HG03064 (cell line): ENCODE measurements around the gene MMP1.
"Not testable (repeated sequence)": the region's sequence is repeated elsewhere in the genome, so short reads cannot be mapped to it uniquely, and the experiment has no call there.

ENCODE experiments used
- ATAC-seq: cut with Tn5 transposase; IDR thresholded peaks from one replicate; pipeline ENCODE4 v1.9.1; 2021; ENCODE audit warnings: low read depth; ENCODE audit not compliant: unreplicated experiment

Gene MMP1

GRCh38 chr11:102763440-102763839 is 34.5 kb downstream of the MMP1 start:
- ATAC-seq = no peak

DNA sequence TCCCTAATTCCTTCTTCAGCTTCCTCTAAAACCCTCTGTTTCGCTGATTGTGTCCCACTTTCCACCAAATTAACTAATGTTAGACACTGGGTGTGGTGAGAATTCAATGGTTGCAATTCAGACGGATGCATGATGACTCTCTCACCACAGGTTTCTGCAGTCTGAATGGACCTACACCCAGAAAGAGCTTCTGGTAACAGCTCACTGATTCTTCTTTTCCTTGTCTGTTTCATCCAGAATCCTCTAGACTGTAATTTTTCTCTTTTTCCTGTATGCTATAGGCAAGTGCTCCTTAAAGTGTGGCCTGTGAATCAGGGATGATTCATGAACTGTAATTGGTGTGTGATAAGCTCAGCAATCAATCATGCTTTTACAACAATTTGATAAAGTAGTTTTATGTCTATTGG is 35.6 kb downstream of the MMP1 start:
- no peak for ATAC-seq

DNA sequence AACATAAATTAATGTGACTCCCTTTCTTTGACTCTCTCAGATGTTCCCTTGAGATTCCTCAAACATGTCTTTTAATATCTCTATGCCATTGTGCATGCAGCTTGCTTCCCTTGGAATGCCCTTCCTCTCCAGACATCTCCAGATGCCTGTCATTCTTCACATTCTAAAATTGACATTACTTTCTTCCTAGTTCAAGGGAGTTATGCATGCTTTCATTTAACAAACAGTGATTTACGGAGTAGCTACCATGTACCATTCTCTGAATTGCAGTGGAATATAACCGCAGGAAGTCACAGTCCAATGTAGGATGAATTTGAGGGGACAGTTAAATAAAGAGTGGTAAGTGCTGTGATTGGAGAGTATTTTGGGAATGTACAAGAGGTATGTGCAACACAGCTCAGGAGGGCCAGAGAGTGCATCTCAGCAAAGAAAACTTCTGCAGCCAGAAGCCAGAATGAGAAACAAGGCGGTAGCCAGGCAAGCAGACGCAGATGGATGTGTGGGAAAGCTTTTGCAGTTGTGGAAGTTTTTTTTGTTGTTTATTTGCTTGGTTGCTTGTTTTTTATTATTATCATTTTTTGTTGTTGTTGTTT is 36.2 kb downstream of the MMP1 start:
- ATAC-seq = no peak

GRCh38 chr11:102760344-102761035 is 37.5 kb downstream of the MMP1 start:
- ATAC-seq = no peak

- no peak for ATAC-seq
Measured at GRCh38 chr11:102757823-102758549, 40.0 kb downstream of the MMP1 start.

GRCh38 chr11:102753267-102753666 is 44.7 kb downstream of the MMP1 start:
- no peak for ATAC-seq

- ATAC-seq = no peak
Measured at GRCh38 chr11:102751673-102752072, 46.3 kb downstream of the MMP1 start.

DNA sequence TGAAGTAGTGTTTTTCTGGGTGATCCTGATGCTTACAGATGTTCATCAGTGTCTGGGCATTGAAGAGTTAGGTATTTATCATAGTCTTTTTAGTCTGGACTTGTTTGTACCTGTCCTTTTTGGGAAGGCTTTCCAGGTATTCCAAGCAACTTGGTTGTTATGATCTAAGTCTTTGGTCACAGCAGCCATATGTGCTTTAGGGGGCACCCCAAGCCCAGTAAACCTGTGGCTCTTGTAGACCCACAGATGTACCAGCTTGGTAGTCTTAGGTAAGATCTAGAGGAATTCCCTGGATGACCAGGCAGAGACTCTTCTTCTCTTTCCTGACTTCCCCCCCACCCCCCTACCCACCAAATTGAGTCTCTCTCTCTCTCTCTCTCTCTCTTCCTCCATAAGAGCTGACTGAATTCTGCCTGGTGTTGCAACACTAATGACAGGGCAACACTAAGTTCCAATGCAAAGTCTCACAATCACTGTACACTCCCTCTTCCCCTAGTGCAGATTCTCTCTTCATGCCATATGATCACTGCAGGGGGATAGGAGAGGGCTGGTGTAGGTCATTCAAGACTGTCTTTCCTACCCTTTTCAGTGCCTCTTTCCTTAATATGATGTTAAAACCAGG is 48.7 kb downstream of the MMP1 start:
- ATAC-seq = no peak

DNA sequence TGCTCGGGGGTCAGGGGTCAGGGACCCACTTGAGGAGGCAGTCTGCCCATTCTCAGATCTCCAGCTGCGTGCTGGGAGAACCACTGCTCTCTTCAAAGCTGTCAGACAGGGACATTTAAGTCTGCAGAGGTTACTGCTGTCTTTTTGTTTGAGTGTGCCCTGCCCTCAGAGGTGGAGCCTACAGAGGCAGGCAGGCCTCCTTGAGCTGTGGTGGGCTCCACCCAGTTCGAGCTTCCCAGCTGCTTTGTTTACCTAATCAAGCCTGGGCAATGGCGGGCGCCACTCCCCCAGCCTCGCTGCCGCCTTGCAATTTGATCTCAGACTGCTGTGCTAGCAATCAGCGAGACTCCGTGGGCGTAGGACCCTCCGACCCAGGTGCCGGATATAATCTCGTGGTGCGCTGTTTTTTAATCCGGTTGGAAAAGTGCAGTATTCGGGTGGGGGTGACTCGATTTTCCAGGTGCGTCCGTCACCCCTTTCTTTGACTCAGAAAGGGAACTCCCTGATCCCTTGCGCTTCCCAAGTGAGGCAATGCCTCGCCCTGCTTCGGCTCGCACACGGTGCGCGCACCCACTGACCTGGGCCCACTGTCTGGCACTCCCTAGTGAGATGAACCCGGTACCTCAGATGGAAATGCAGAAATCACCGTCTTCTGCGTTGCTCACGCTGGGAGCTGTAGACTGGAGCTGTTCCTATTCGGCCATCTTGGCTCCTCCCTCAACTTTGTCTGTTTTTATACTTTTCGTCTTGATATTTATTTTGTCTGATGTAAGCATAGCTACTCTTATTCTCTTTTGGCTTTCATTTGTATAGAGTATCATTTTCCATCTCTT is 51.0 kb downstream of the MMP1 start:
- ATAC-seq = not testable (repeated sequence)
